Neural progenitor cell (in vitro differentiated cells): ENCODE results near the gene KRT1. TPM values are rescaled to one million over a fixed set of nuclear protein-coding genes. Genes with fewer than 3 reads are reported as not detected.

Source experiments
- DNase-seq: peaks from one replicate; pipeline ENCODE4 v3.0.0-alpha.2; 2016; ENCODE audit warnings: low spot score
- H2AFZ ChIP-seq: fragments of 200-600 bp; sonication (generic); replicated peaks from 2 replicates; pipeline ENCODE4 v1.6.1; 2016; ENCODE audit warnings: antibody characterized with exemption
- H3F3A ChIP-seq: fragments of 200-600 bp; sonication (generic); 2 replicates; pipeline ENCODE4 v1.6.1; 2016; ENCODE audit warnings: antibody characterized with exemption, low read depth
- H3K27ac ChIP-seq: fragments of 200-600 bp; sonication (generic); 2 replicates; pipeline ENCODE4 v1.5.1; 2016; ENCODE audit warnings: mild to moderate bottlenecking
- H3K27me3 ChIP-seq: fragments of 200-600 bp; sonication (generic); 2 replicates; pipeline ENCODE4 v1.6.1; 2016; ENCODE audit warnings: mild to moderate bottlenecking, moderate library complexity
- H3K36me3 ChIP-seq: fragments of 200-600 bp; sonication (generic); 2 replicates; pipeline ENCODE4 v1.5.1; 2016
- H3K4me1 ChIP-seq: fragments of 200-600 bp; sonication (generic); 2 replicates; pipeline ENCODE4 v1.6.1; 2016; ENCODE audit warnings: mixed run types
- H3K4me2 ChIP-seq: fragments of 200-600 bp; sonication (generic); 2 replicates; pipeline ENCODE4 v1.6.1; 2016
- H3K4me3 ChIP-seq: fragments of 200-600 bp; sonication (generic); 2 replicates; pipeline ENCODE4 v1.5.1; 2016
- H3K79me2 ChIP-seq: fragments of 200-600 bp; sonication (generic); 2 replicates; pipeline ENCODE4 v1.6.1; 2016; ENCODE audit warnings: low read depth
- H3K9ac ChIP-seq: fragments of 200-600 bp; sonication (generic); 2 replicates; pipeline ENCODE4 v1.6.1; 2016
- H3K9me3 ChIP-seq: fragments of 200-600 bp; sonication (generic); 2 replicates; pipeline ENCODE4 v1.5.1; 2016; ENCODE audit warnings: low read depth
- H4K20me1 ChIP-seq: fragments of 200-600 bp; sonication (generic); 2 replicates; pipeline ENCODE4 v1.6.1; 2016; ENCODE audit warnings: low read depth
- H3K27ac Mint-ChIP-seq: 3 replicates; pipeline ENCODE4 v1.8.0; 2021; ENCODE audit warnings: mixed read lengths
- H3K27me3 Mint-ChIP-seq: 2 replicates; pipeline ENCODE4 v1.8.0; 2022; ENCODE audit warnings: low read depth, mild to moderate bottlenecking, inconsistent platforms, moderate library complexity, mixed read lengths; ENCODE audit not compliant: insufficient read depth
- H3K36me3 Mint-ChIP-seq: 3 replicates; pipeline ENCODE4 v1.8.0; 2021; ENCODE audit warnings: mixed read lengths
- H3K4me1 Mint-ChIP-seq: 3 replicates; pipeline ENCODE4 v1.8.0; 2021; ENCODE audit warnings: mixed read lengths
- H3K4me3 Mint-ChIP-seq: 3 replicates; pipeline ENCODE4 v1.8.0; 2021; ENCODE audit warnings: mild to moderate bottlenecking, moderate library complexity, mixed read lengths
- H3K9me3 Mint-ChIP-seq: 3 replicates; pipeline ENCODE4 v1.8.0; 2020; ENCODE audit warnings: mixed read lengths
- CTCF ChIP-seq: fragments of 200-600 bp; sonication (generic); IDR thresholded peaks from 2 replicates; pipeline ENCODE4 v1.5.1; 2017; ENCODE audit warnings: antibody characterized with exemption, mild to moderate bottlenecking
- EZH2 ChIP-seq: fragments of 200-600 bp; sonication (generic); IDR thresholded peaks from 2 replicates; pipeline ENCODE4 v1.6.1; 2017; ENCODE audit warnings: antibody characterized with exemption, mild to moderate bottlenecking, moderate library complexity
- EZH2phosphoT487 ChIP-seq: fragments of 200-600 bp; sonication (generic); IDR thresholded peaks from 2 replicates; pipeline ENCODE4 v1.6.1; 2017; ENCODE audit warnings: antibody characterized with exemption
- total RNA-seq: library from RNA; depleted of rRNA; stranded (reverse); fragments of >200 nt; gene quantifications from 2 replicates; pipeline ENCODE4 v1.2.3, GENCODE V29; 2015; ENCODE audit warnings: low replicate concordance

KRT1 gene
- total RNA-seq, 1 donor from 2014 or later = not detected

- Mint-ChIP-seq H3K27ac (no peak overlapping the region), H3K9me3 (no peaks in the 10 kb centered on the region), H3K36me3 (no peaks in the 10 kb centered on the region), H3K4me3 (no peak overlapping the region), H3K4me1 (peaks cover 12% of the 10 kb centered on the region), H3K27me3 (peaks cover 33% of the 10 kb centered on the region)
- Histone ChIP-seq H2AFZ (no peak overlapping the region), H3F3A (peaks cover 5% of the 10 kb centered on the region), H3K4me3 (no peak overlapping the region), H3K36me3 (no peaks in the 10 kb centered on the region), H3K27ac (no peak overlapping the region), H4K20me1 (no peaks in the 10 kb centered on the region), H3K4me2 (no peak overlapping the region), H3K27me3 (peaks cover 57% of the 10 kb centered on the region), H3K4me1 (peaks cover 8% of the 10 kb centered on the region), H3K9me3 (no peaks in the 10 kb centered on the region), H3K9ac (no peak overlapping the region), H3K79me2 (no peaks in the 10 kb centered on the region)
- DNase-seq = no peak
- no peak for TF ChIP-seq EZH2
- TF ChIP-seq CTCF = no peak
- TF ChIP-seq EZH2phosphoT487 = no peak
Measured at GRCh38 chr12:52686756-52687487, 6.7 kb upstream of the KRT1 start.

GRCh38 chr12:52686063-52686462 is 5.9 kb upstream of the KRT1 start:
- Histone ChIP-seq H2AFZ (no peak overlapping the region), H3K79me2 (no peaks in the 10 kb centered on the region), H3K36me3 (no peaks in the 10 kb centered on the region), H3K4me2 (no peak overlapping the region), H3K4me3 (no peak overlapping the region), H4K20me1 (no peaks in the 10 kb centered on the region), H3K9me3 (no peaks in the 10 kb centered on the region), H3K4me1 (peaks cover 5% of the 10 kb centered on the region), H3K27ac (no peak overlapping the region), H3K27me3 (peaks cover 48% of the 10 kb centered on the region), H3F3A (no peaks in the 10 kb centered on the region), H3K9ac (no peak overlapping the region)
- H3K4me1 Mint-ChIP-seq = peaks cover 4% of the 10 kb centered on the region
- H3K9me3 Mint-ChIP-seq = no peaks in the 10 kb centered on the region
- H3K27ac Mint-ChIP-seq = no peak overlapping the region
- TF ChIP-seq CTCF = no peak
- no peak for TF ChIP-seq EZH2phosphoT487
- TF ChIP-seq EZH2 = no peak
- peaks cover 26% of the 10 kb centered on the region for H3K27me3 Mint-ChIP-seq
- H3K36me3 Mint-ChIP-seq = no peaks in the 10 kb centered on the region
- no peak for DNase-seq
- H3K4me3 Mint-ChIP-seq = no peak overlapping the region

- Mint-ChIP-seq H3K36me3 (no peaks in the 10 kb centered on the region), H3K4me1 (no peaks in the 10 kb centered on the region), H3K27me3 (peaks cover 24% of the 10 kb centered on the region), H3K9me3 (no peaks in the 10 kb centered on the region), H3K4me3 (no peak overlapping the region), H3K27ac (no peak overlapping the region)
- Histone ChIP-seq H2AFZ (no peak overlapping the region), H3K27ac (no peak overlapping the region), H3F3A (no peaks in the 10 kb centered on the region), H4K20me1 (no peaks in the 10 kb centered on the region), H3K27me3 (peaks cover 48% of the 10 kb centered on the region), H3K4me2 (no peak overlapping the region), H3K9ac (no peak overlapping the region), H3K4me1 (no peaks in the 10 kb centered on the region), H3K36me3 (no peaks in the 10 kb centered on the region), H3K4me3 (no peak overlapping the region), H3K9me3 (no peaks in the 10 kb centered on the region), H3K79me2 (no peaks in the 10 kb centered on the region)
- DNase-seq = no peak
- TF ChIP-seq EZH2 = no peak
Measured at GRCh38 chr12:52685406-52685890, 5.2 kb upstream of the KRT1 start.

GRCh38 chr12:52684431-52684830 is 4.2 kb upstream of the KRT1 start:
- H3K27ac ChIP-seq = no peak overlapping the region
- H3F3A ChIP-seq = no peaks in the 10 kb centered on the region
- no peaks in the 10 kb centered on the region for H3K9me3 Mint-ChIP-seq
- H4K20me1 ChIP-seq = no peaks in the 10 kb centered on the region
- H3K4me1 ChIP-seq = no peaks in the 10 kb centered on the region
- peaks cover 47% of the 10 kb centered on the region for H3K27me3 ChIP-seq
- no peaks in the 10 kb centered on the region for H3K36me3 Mint-ChIP-seq
- H3K4me1 Mint-ChIP-seq = no peaks in the 10 kb centered on the region
- H3K4me3 ChIP-seq = no peak overlapping the region
- no peaks in the 10 kb centered on the region for H3K9me3 ChIP-seq
- H3K79me2 ChIP-seq = no peaks in the 10 kb centered on the region
- DNase-seq = no peak
- no peaks in the 10 kb centered on the region for H3K36me3 ChIP-seq
- TF ChIP-seq CTCF (no peak), EZH2 (no peak), EZH2phosphoT487 (no peak)
- H2AFZ ChIP-seq = no peak overlapping the region
- H3K4me3 Mint-ChIP-seq = no peak overlapping the region
- H3K9ac ChIP-seq = no peak overlapping the region
- H3K27ac Mint-ChIP-seq = no peak overlapping the region
- no peak overlapping the region for H3K4me2 ChIP-seq
- peaks cover 23% of the 10 kb centered on the region for H3K27me3 Mint-ChIP-seq
